ENCODE data around the gene FNDC3A. TPM values are rescaled to one million over a fixed set of nuclear protein-coding genes. Genes with fewer than 3 reads are reported as not detected.
"Not testable (repeated sequence)": the region's sequence is repeated elsewhere in the genome, so short reads cannot be mapped to it uniquely, and the experiment has no call there.

The FNDC3A gene
- total RNA-seq, 1 donor from 2014 or later: 27.8 TPM

GRCh38 chr13:49124693-49125304 is 149.1 kb downstream of the FNDC3A start:
- intact Hi-C loops (cut with micrococcal nuclease): no loop called here

DNA sequence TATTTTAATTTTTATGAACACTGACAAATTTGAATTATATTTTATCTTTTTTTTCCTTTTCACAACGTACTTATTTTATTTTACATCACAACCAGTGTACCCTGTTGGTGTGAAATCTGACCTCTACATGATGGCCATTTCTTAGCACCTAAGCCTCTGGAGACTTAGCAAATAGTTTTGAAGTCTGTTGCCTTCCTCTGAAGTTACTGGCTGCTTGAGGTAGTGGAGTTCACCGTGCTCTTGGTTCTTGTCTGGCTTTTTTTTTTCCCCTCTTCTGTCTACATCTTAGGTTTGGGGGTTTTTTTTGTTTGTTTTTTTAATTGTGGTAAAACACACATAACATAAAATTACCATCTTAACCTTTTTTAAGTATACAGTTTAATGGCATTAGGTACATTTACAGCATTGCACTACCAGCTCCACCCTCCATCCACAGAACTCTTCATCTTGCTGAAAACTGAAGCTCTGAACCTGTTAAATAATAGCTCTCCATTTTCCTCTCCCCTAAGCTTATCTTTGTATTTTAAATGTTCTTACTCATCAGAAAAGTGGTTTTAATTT is 150.3 kb downstream of the FNDC3A start:
- intact Hi-C loops (cut with micrococcal nuclease): no loop called here

DNA sequence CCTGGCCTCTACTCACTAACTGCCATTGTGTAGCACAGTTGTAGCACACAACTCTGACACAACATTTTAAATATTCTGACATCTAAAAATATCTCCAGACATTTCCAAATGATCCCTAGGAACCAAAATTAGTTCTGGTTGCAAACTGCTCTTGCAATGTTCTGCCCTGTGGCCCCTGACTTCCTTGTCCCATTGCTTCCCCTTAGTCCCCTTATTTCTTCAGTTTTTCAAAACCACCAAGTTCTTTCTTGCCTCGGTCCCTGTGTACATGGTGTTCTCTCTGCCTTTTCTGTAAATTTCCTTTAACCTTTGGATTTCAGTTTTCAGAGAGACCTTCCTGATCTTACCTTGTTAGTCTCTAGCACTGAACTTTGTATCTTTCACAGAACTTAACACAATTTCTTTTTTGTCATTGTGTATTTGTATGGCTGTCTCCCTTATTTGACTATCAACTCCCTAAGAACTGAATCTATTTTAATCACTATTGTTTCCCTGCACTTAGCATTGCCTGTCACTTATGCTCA is 156.8 kb downstream of the FNDC3A start:
- intact Hi-C loops (cut with micrococcal nuclease): no loop called here

- intact Hi-C loops (cut with micrococcal nuclease): no loop called here
Observed at GRCh38 chr13:49134305-49134704, 158.6 kb downstream of the FNDC3A start.

DNA sequence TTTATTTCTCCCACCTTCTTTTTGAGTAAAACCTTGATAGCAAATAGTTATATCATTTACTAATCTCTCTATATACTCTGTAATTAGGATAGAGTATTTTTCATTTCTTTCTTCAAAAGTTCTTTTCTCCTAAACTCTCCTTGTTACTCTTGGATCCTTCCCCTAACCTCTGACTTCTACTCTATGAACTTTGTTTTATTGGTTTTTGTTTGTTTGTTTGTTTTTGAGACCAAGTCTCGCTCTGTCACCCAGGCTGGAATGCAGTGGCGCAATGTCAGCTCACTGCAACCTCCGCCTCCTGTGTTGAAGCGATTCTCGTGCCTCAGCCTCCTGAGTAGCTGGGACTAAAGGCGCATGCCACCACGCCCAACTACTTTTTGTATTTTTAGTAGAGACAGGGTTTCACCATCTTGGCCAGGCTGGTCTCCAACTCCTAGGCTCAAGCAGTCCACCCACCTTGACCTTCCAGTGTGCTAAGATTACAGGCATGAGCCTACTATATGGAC is 161.5 kb downstream of the FNDC3A start:
- intact Hi-C loops (cut with micrococcal nuclease): not testable (repeated sequence)

DNA sequence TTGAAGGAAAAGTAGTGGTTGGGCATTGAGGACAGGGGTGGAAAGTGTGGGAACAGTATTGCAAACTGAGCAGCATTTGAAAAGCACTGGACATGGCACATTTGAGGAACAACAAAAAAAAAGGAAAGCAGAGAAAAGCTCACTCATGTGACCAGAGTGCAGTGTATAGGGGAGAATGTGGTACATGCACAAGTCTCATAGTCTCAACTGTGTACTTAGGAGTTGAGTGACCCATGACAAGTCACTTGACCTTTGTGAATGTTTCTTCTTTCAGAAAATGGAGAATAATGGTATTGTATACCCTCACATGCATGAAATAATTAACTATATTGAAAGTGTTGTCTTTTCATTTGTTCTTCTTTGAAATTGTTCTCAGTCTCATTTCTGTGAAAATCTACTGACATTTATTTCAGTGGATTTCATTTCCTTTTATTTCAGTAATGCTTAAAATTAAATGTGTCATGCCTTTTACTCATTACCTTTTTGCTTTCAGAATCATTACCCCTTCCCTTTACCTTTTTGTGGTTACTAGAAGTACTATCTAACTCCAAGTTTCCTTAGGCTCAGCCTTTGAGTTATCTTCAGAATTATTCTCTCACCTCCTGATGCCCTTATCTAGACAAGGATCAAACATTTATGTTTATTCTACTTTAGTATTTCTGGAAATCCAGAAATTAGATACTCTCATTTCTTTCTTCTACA is 165.3 kb downstream of the FNDC3A start:
- intact Hi-C loops (cut with micrococcal nuclease): no loop called here

DNA sequence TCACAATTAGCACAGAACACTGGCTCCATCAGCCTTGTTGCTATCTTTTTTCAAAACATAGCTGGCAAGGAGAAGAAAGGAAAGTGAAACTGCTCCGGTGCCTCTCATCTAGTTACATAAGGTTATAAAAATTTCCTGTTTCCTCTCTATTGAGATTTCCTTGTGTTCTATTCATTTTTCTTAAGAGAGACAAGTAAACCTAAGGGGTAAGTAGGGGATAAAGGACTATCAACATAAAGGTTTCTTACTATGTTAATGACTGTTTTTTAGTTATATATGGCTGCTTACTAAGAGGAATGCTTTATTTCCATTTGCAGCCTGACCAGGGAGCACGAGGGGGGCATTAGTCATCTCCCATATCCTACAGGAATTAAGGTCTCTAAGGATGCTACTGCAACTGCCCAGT is 171.2 kb downstream of the FNDC3A start:
- intact Hi-C loops (cut with micrococcal nuclease): no loop called here

GRCh38 chr13:49148405-49148804 is 172.7 kb downstream of the FNDC3A start:
- intact Hi-C loops (cut with micrococcal nuclease): no loop called here

- intact Hi-C loops (cut with micrococcal nuclease): not testable (repeated sequence)
Observed at GRCh38 chr13:49157955-49158584, 182.4 kb downstream of the FNDC3A start.

DNA sequence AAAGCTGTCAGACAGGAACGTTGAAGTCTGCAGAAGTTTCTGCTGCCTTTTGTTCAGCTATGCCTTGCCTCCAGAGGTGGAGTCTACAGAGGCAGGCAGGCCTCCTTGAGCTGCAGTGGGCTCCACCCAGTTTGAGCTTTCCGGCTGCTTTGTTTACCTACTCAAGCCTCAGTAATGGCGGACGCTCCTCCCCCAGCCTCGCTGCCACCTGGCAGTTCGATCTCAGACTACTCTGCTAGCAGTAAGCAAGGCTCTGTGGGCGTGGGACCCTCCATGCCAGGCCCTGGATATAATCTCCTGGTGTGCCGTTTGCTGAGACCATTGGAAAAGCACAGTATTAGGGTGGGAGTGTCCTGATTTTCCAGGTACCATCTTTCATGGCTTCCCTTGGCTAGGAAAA is 187.4 kb downstream of the FNDC3A start:
- intact Hi-C loops (cut with micrococcal nuclease): not testable (repeated sequence)

DNA sequence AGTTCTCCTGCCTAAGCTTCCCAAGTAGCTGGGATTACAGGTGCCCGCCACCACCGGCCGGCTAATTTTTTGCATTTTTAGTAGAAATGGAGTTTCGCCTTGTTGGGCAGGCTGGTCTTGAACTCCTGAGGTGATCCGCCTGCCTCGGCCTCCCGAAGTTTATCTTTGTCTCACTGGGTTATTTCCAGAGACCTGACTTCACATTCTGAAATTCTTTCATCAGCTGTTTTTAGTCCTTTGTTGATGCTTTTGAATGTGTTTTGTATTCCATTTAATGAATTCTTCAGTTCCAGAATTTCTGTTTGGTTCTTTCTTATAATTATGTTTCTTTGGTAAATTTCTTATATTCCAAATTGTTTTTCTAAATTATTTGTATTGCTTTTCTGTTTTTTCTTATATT is 189.0 kb downstream of the FNDC3A start:
- intact Hi-C loops (cut with micrococcal nuclease): no loop called here

DNA sequence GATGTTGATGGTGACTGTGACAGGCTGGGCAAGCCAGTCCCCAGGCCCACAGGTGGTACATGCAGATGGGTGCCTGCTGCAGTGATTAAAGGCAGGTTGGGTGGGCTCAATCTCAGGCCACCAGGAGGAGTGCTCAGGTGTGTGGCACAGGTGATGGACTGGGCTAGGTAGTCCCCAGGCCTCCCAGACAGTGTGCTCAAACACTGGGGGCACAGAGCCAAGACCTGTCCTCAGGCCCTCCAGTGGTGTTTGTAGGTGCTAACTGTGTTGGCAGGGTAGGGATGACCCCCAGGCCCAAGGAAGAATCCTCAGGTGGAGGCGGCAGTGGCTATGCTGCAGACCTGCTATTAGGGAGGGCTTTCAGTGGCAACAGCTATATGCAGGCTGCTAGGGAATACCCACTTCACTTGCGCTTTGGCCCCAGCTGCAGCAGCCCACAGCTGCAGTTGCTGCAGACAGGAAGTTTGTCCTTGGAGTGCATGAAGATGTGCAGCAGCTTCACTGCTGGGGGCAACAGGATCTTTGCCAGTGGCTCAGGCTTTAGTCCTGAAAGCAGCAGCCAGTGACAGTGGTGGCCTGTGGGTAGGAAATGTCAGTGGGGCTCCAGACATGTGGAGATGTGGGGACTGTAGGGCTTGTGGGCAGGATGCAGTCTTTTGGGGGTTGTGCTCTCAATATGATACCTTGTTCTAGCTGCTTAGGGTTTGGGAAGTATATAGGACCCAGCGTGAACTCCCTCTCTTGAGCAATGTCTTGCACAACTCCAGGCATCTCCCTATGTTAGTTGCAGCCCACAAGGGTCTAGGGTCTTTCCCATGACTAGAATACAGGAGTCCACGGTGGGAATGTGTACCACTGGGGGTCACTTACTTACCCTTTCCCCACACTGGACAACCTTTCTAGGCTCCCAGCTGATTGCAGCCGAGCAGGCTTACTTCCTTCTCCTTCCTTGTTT is 190.4 kb downstream of the FNDC3A start:
- intact Hi-C loops (cut with micrococcal nuclease): no loop called here

DNA sequence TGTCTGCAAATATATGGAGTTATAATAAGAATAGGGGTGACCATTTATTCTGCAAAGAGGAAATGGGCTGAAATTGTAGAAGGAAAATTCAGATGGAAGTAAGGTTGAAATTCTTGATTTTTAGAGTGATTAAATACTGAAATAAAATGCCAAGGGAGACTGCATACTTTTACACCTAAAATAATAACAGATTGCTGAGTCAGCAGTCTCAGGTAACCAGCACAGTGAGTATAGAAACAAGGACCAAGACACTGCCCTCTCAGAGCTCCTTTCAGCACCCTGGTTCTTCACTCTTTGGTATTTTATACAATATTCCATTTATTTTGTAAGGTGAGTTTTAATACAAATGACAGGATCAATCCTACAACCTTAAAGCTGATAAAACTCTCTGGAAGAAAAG is 195.6 kb downstream of the FNDC3A start:
- intact Hi-C loops (cut with micrococcal nuclease): no loop called here

DNA sequence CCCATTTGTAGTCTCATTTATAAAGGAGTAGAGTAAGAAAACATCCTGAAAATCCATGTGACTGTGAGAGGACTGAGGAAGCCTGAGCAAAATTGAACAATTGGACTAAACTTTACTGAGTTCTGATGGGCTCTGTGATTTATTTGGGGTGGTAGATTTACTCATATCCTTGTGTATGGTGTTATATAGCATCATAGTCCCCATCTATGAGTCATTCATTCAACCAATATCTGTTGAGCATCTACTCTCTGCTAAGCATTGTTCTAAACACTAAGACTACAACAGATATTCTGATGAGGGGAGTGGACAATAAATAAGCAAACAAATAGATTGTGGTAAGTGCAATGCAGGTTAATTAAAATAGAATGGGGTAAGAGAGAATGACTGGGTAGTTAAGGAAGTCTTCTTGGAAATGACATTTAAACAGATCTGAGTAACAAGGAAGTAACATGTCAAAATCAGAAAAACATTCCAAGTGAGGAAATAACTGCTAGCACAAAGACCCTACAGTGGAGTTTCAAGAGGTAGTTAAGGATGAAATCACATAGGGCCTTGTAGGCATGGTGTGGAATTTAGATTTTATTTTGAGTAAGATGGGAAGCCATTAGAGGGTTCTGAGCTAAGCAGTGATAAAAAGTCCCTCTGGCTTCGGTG is 208.1 kb downstream of the FNDC3A start:
- intact Hi-C loops (cut with micrococcal nuclease): no loop called here

DNA sequence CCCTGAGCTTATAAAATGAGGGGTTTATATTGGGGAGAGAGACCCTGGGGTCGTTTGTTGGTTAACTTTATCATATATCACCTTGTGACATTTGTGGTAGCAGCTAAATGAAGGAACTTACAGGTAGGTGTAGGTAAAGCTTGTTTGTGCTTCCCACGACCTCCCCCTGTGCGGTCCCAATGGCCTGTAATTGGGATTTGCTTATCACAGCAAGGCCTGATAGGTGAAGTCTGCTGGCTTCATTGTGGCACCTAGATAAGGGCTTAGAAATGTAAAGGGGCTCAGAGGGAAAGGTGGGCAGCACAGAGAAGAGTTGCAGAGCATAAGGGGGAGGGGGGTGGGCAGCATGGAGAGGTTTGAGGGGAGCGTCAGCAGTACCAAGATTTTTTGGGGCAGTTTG is 208.9 kb downstream of the FNDC3A start:
- intact Hi-C loops (cut with micrococcal nuclease): no loop called here

- intact Hi-C loops (cut with micrococcal nuclease): no loop called here
Observed at GRCh38 chr13:49185264-49185663, 209.6 kb downstream of the FNDC3A start.

DNA sequence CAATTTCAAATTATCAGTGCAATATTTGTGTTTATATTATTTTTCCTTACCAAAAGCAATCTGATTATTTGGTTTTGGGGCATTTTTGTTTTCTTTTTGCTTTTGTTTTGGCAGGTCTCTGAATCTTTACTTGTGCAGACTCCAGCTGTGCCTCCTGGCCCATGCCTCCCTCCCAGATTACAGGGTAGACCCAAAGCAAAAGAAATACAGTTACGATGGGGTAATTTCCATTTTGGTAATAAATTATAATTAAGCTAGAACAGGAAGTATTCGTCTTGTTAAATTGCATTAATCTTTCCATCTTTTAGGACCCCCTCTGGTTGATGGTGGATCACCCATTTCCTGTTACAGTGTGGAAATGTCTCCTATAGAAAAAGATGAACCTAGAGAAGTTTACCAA is 215.2 kb downstream of the FNDC3A start:
- intact Hi-C loops (cut with micrococcal nuclease): no loop called here

- intact Hi-C loops (cut with micrococcal nuclease): no loop called here
Observed at GRCh38 chr13:49206641-49207040, 230.9 kb downstream of the FNDC3A start.

- intact Hi-C loops (cut with micrococcal nuclease): no loop called here
Observed at GRCh38 chr13:49208619-49209018, 232.9 kb downstream of the FNDC3A start.

- intact Hi-C loops (cut with micrococcal nuclease): no loop called here
Observed at GRCh38 chr13:49210114-49210513, 234.4 kb downstream of the FNDC3A start.

Data from T-helper 2 cell treated with Interferon-gamma antibody and Interleukin-4, amounts not matched to agents 100 ng/mL and 5 ng/mL, for 36 hours (primary cell).